ENCODE results near the gene DRC7. TPM values are rescaled to one million over a fixed set of nuclear protein-coding genes. Genes with fewer than 3 reads are reported as not detected.

Gene DRC7
- total RNA-seq, 1 experiment from 2014 or later: not detected

DNA sequence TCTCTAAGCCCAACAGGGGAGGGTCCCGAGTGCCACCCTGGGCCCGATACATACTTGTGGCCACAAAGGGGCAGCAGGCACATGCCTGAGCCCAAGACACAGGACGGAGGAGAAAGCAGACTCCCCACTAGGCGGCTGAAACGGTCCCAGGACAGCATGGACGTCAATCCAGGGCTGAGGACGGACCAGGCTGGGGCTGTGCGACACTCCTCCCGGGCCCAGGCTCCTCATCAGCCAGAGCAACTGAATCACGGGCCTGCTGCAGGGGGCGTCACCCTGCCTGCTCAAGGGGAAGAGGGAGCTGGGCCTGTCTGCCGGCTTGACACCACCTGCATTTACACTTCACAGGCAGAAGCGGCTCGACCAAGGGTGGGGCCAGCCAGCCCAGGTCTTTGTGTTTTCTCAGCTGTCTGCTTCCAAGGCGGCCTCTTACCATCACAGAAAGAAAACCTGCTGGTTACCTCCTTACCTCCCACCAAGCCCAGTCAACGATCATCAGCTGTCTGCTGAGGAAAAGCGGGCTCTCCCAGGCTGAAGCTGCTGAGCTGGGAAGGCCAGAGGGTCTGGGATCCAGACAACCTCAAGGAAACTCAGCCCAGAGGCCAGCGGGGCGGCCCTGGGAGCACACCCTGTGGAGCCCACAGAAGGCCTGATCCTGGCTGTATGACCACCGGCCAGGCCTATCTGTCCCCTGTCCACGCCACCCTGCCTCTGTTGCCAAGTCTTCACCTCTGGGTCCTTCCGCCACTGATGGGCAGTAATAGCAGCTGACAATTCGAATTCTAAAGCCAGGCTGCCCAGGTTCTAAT is 81.3 kb downstream of the DRC7 start:
- no peaks in the 10 kb centered on the region for H3K4me1 ChIP-seq (ENCODE audit: control insufficient read depth, insufficient read depth, low read length)
- H3K36me3 ChIP-seq (ENCODE audit: control insufficient read depth, insufficient read depth, low read length): no peaks in the 10 kb centered on the region; the same call in 1 of the 2 replicates
- no peak overlapping the region for H3K27ac ChIP-seq (ENCODE audit: low read length)

GRCh38 chr16:57778658-57779057 is 84.1 kb downstream of the DRC7 start:
- intact Hi-C loops (cut with micrococcal nuclease; ENCODE audit: unreplicated experiment): no loop called here
- BruUV-seq (replicated peaks): no TSS peak

More for the DNA sequence above, 81.3 kb downstream of the DRC7 start:
- Histone ChIP-seq H3K4me3 (ENCODE audit: low read depth in 2 of 2, low read length in 2 of 2) (no peak overlapping the region), H3K9me3 (ENCODE audit: control insufficient read depth, insufficient read depth, low read depth, low read length) (no peaks in the 10 kb centered on the region), H3K27me3 (ENCODE audit: control insufficient read depth, insufficient read depth, low read length) (no peaks in the 10 kb centered on the region)
- POLR2A ChIA-PET: no interaction called here
- CTCF ChIA-PET: no interaction called here
- intact Hi-C loops (cut with micrococcal nuclease; ENCODE audit: unreplicated experiment): no loop called here
- TF ChIP-seq, protein P1, sequence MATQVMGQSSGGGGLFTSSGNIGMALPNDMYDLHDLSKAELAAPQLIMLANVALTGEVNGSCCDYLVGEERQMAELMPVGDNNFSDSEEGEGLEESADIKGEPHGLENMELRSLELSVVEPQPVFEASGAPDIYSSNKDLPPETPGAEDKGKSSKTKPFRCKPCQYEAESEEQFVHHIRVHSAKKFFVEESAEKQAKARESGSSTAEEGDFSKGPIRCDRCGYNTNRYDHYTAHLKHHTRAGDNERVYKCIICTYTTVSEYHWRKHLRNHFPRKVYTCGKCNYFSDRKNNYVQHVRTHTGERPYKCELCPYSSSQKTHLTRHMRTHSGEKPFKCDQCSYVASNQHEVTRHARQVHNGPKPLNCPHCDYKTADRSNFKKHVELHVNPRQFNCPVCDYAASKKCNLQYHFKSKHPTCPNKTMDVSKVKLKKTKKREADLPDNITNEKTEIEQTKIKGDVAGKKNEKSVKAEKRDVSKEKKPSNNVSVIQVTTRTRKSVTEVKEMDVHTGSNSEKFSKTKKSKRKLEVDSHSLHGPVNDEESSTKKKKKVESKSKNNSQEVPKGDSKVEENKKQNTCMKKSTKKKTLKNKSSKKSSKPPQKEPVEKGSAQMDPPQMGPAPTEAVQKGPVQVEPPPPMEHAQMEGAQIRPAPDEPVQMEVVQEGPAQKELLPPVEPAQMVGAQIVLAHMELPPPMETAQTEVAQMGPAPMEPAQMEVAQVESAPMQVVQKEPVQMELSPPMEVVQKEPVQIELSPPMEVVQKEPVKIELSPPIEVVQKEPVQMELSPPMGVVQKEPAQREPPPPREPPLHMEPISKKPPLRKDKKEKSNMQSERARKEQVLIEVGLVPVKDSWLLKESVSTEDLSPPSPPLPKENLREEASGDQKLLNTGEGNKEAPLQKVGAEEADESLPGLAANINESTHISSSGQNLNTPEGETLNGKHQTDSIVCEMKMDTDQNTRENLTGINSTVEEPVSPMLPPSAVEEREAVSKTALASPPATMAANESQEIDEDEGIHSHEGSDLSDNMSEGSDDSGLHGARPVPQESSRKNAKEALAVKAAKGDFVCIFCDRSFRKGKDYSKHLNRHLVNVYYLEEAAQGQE (IDR thresholded peaks at IDR 0.05; ENCODE audit: insufficient read depth in 1 of 2, low read depth in 2 of 2, low read length in 1 of 2): no peak
- TF ChIP-seq CTCF (IDR thresholded peaks at IDR 0.05) (no peak), POLR2AphosphoS5 (IDR thresholded peaks at IDR 0.05; ENCODE audit: low read depth, low read length) (no peak), SIN3A (IDR thresholded peaks at IDR 0.05; ENCODE audit: borderline replicate concordance, insufficient read depth, low read depth, low read length) (no peak), TCF7L2 (IDR thresholded peaks at IDR 0.05; ENCODE audit: low read depth, low read length) (no peak)
- no TSS peak for BruUV-seq (replicated peaks)
- in situ Hi-C loops (cut with HindIII; ENCODE audit: low pct_unique_long_range_greater_than_20kb, low sequenced_read_pairs): no loop called here
- DNase-seq (ENCODE audit: low read depth, low spot score): no peak
- ATAC-seq: peak; percentile 66

More at GRCh38 chr16:57778658-57779057, 84.1 kb downstream of the DRC7 start:
- H3K4me1 ChIP-seq (ENCODE audit: control insufficient read depth, insufficient read depth, low read length): no peaks in the 10 kb centered on the region
- in situ Hi-C loops (cut with HindIII; ENCODE audit: low pct_unique_long_range_greater_than_20kb, low sequenced_read_pairs): no loop called here
- TF ChIP-seq, protein P1 (IDR thresholded peaks at IDR 0.05; ENCODE audit: insufficient read depth in 1 of 2, low read depth in 2 of 2, low read length in 1 of 2): no peak
- no peak for TF ChIP-seq SIN3A (IDR thresholded peaks at IDR 0.05; ENCODE audit: borderline replicate concordance, insufficient read depth, low read depth, low read length)
- no peak for TF ChIP-seq POLR2AphosphoS5 (IDR thresholded peaks at IDR 0.05; ENCODE audit: low read depth, low read length)
- TF ChIP-seq CTCF (IDR thresholded peaks at IDR 0.05): no peak
- TF ChIP-seq TCF7L2 (IDR thresholded peaks at IDR 0.05; ENCODE audit: low read depth, low read length): no peak
- CTCF ChIA-PET: no interaction called here
- no peak overlapping the region for H3K4me3 ChIP-seq (ENCODE audit: low read depth in 2 of 2, low read length in 2 of 2)
- POLR2A ChIA-PET: no interaction called here
- DNase-seq (ENCODE audit: low read depth, low spot score) (no peak), ATAC-seq (no peak)
- no peaks in the 10 kb centered on the region; the same call in 1 of the 2 replicates for H3K36me3 ChIP-seq (ENCODE audit: control insufficient read depth, insufficient read depth, low read length)
- no peak overlapping the region for H3K27ac ChIP-seq (ENCODE audit: low read length)
- H3K27me3 ChIP-seq (ENCODE audit: control insufficient read depth, insufficient read depth, low read length): no peaks in the 10 kb centered on the region
- H3K9me3 ChIP-seq (ENCODE audit: control insufficient read depth, insufficient read depth, low read depth, low read length): no peaks in the 10 kb centered on the region
